ENCODE data around the gene GALNT7. TPM values are rescaled to one million over a fixed set of nuclear protein-coding genes. Genes with fewer than 3 reads are reported as not detected.

The GALNT7 gene
- total and polyA plus RNA-seq, 5 donors: 3.6 to 11.0 (median 8.2) TPM

GRCh38 chr4:173167758-173168395 lies 734 bp upstream of the GALNT7 start:
- H3K27ac ChIP-seq (ENCODE audit: low read length): peak overlapping the region; percentile 85
- no peaks in the 10 kb centered on the region for H3K9me3 ChIP-seq (ENCODE audit: control insufficient read depth, low read length)
- ATAC-seq (peak; percentile 20 to 27), DNase-seq (peak in 2 of 3 donors; percentile 58 to 61)
- H3K27me3 ChIP-seq (ENCODE audit: control insufficient read depth, insufficient read depth): no peaks in the 10 kb centered on the region
- intact Hi-C loops (cut with DNase I): loop anchor here in 1 of 4 donors (10.0 kb wide), 1 partner anchor 143 kb away; no protein-coding TSS in a partner anchor
- no peaks in the 10 kb centered on the region for H3K4me1 ChIP-seq (ENCODE audit: control insufficient read depth, insufficient read depth, low read length)
- peak overlapping the region; percentile 99 for H3K4me3 ChIP-seq (ENCODE audit: low read length)
- 7% methylated on average over 19 of the region's 19 CpGs for WGBS

GRCh38 chr4:173169178-173169427 lies 492 bp downstream of the GALNT7 start:
- Histone ChIP-seq H3K27me3 (ENCODE audit: control insufficient read depth, insufficient read depth) (no peaks in the 10 kb centered on the region), H3K9me3 (ENCODE audit: control insufficient read depth, low read length) (no peaks in the 10 kb centered on the region), H3K4me1 (ENCODE audit: control insufficient read depth, insufficient read depth, low read length) (no peaks in the 10 kb centered on the region), H3K4me3 (ENCODE audit: low read length) (peak overlapping the region; percentile 99), H3K27ac (ENCODE audit: low read length) (peak overlapping the region; percentile 80)
- under 1% methylated on average over 41 of the region's 41 CpGs for WGBS
- intact Hi-C loops (cut with DNase I): loop anchor here in 1 of 4 donors (10.0 kb wide), 1 partner anchor 144 kb away; no protein-coding TSS in a partner anchor
- no peak for ATAC-seq
- no peak for DNase-seq

- peak overlapping the region; percentile 80 for H3K27ac ChIP-seq (ENCODE audit: low read length)
- DNase-seq (peak; percentile 75 to 89 (median 88)), ATAC-seq (peak; percentile 85 to 86)
- intact Hi-C loops (cut with DNase I): loop anchor here in 1 of 4 donors (10.0 kb wide), 1 partner anchor 145 kb away; no protein-coding TSS in a partner anchor
- WGBS: under 1% methylated on average over 91 of the region's 92 CpGs
- no peaks in the 10 kb centered on the region for H3K9me3 ChIP-seq (ENCODE audit: control insufficient read depth, low read length)
- no peaks in the 10 kb centered on the region for H3K27me3 ChIP-seq (ENCODE audit: control insufficient read depth, insufficient read depth)
- H3K4me3 ChIP-seq (ENCODE audit: low read length): peak overlapping the region; percentile 99
- H3K4me1 ChIP-seq (ENCODE audit: control insufficient read depth, insufficient read depth, low read length): no peaks in the 10 kb centered on the region
Measured at GRCh38 chr4:173169428-173170181, 994 bp downstream of the GALNT7 start.

- intact Hi-C loops (cut with DNase I): no loop called here
- H3K27ac ChIP-seq (ENCODE audit: low read length): peak overlapping the region; percentile 80
- ATAC-seq: no peak
- 8% methylated on average over 13 of the region's 13 CpGs for WGBS
- H3K4me1 ChIP-seq (ENCODE audit: control insufficient read depth, insufficient read depth, low read length): no peaks in the 10 kb centered on the region
- H3K4me3 ChIP-seq (ENCODE audit: low read length): peak overlapping the region; percentile 99
- no peak for DNase-seq
- no peaks in the 10 kb centered on the region for H3K9me3 ChIP-seq (ENCODE audit: control insufficient read depth, low read length)
- H3K27me3 ChIP-seq (ENCODE audit: control insufficient read depth, insufficient read depth): no peaks in the 10 kb centered on the region
Measured at GRCh38 chr4:173170182-173170778, 1.7 kb downstream of the GALNT7 start.

- H3K9me3 ChIP-seq (ENCODE audit: control insufficient read depth, low read length): no peaks in the 10 kb centered on the region
- H3K4me1 ChIP-seq (ENCODE audit: control insufficient read depth, insufficient read depth, low read length): no peaks in the 10 kb centered on the region
- H3K27me3 ChIP-seq (ENCODE audit: control insufficient read depth, insufficient read depth): no peaks in the 10 kb centered on the region
- H3K27ac ChIP-seq (ENCODE audit: low read length): no peak overlapping the region
- ATAC-seq (no peak), DNase-seq (no peak)
- no peak overlapping the region for H3K4me3 ChIP-seq (ENCODE audit: low read length)
- intact Hi-C loops (cut with DNase I): no loop called here
- WGBS: 40% methylated on average over 2 of the region's 2 CpGs
Measured at GRCh38 chr4:173171098-173171497, 2.5 kb downstream of the GALNT7 start.

- H3K9me3 ChIP-seq (ENCODE audit: control insufficient read depth, low read length): no peaks in the 10 kb centered on the region
- WGBS: 76% methylated on average over 8 of the region's 8 CpGs
- no peaks in the 10 kb centered on the region for H3K27me3 ChIP-seq (ENCODE audit: control insufficient read depth, insufficient read depth)
- intact Hi-C loops (cut with DNase I): no loop called here
- DNase-seq (no peak), ATAC-seq (no peak)
- H3K4me1 ChIP-seq (ENCODE audit: control insufficient read depth, insufficient read depth, low read length): no peaks in the 10 kb centered on the region
- no peak overlapping the region for H3K27ac ChIP-seq (ENCODE audit: low read length)
- no peak overlapping the region for H3K4me3 ChIP-seq (ENCODE audit: low read length)
Measured at GRCh38 chr4:173171987-173172386, 3.4 kb downstream of the GALNT7 start.

GRCh38 chr4:173174184-173174583 lies 5.6 kb downstream of the GALNT7 start:
- no peak for DNase-seq
- no peaks in the 10 kb centered on the region for H3K4me1 ChIP-seq (ENCODE audit: control insufficient read depth, insufficient read depth, low read length)
- ATAC-seq: no peak
- no peak overlapping the region for H3K27ac ChIP-seq (ENCODE audit: low read length)
- no peaks in the 10 kb centered on the region for H3K9me3 ChIP-seq (ENCODE audit: control insufficient read depth, low read length)
- 96% methylated on average over 2 of the region's 2 CpGs for WGBS
- intact Hi-C loops (cut with DNase I): no loop called here
- H3K27me3 ChIP-seq (ENCODE audit: control insufficient read depth, insufficient read depth): no peaks in the 10 kb centered on the region
- no peak overlapping the region for H3K4me3 ChIP-seq (ENCODE audit: low read length)

- intact Hi-C loops (cut with DNase I): no loop called here
- Histone ChIP-seq H3K27ac (ENCODE audit: low read length) (no peak overlapping the region), H3K27me3 (ENCODE audit: control insufficient read depth, insufficient read depth) (no peaks in the 10 kb centered on the region), H3K9me3 (ENCODE audit: control insufficient read depth, low read length) (no peaks in the 10 kb centered on the region), H3K4me3 (ENCODE audit: low read length) (no peak overlapping the region), H3K4me1 (ENCODE audit: control insufficient read depth, insufficient read depth, low read length) (no peaks in the 10 kb centered on the region)
- no peak for DNase-seq
- no peak for ATAC-seq
- WGBS: 69% methylated on average over 3 of the region's 3 CpGs
Measured at GRCh38 chr4:173174594-173175012, 6.0 kb downstream of the GALNT7 start.

- 95% methylated on average over 6 of the region's 6 CpGs for WGBS
- Histone ChIP-seq H3K9me3 (ENCODE audit: control insufficient read depth, low read length) (no peaks in the 10 kb centered on the region), H3K4me1 (ENCODE audit: control insufficient read depth, insufficient read depth, low read length) (no peaks in the 10 kb centered on the region), H3K4me3 (ENCODE audit: low read length) (no peak overlapping the region), H3K27ac (ENCODE audit: low read length) (no peak overlapping the region), H3K27me3 (ENCODE audit: control insufficient read depth, insufficient read depth) (no peaks in the 10 kb centered on the region)
- no peak for ATAC-seq
- DNase-seq: no peak
- intact Hi-C loops (cut with DNase I): no loop called here
Measured at GRCh38 chr4:173176010-173176409, 7.4 kb downstream of the GALNT7 start.

- Histone ChIP-seq H3K4me1 (ENCODE audit: control insufficient read depth, insufficient read depth, low read length) (no peaks in the 10 kb centered on the region), H3K27ac (ENCODE audit: low read length) (no peak overlapping the region), H3K4me3 (ENCODE audit: low read length) (no peak overlapping the region), H3K27me3 (ENCODE audit: control insufficient read depth, insufficient read depth) (no peaks in the 10 kb centered on the region), H3K9me3 (ENCODE audit: control insufficient read depth, low read length) (no peaks in the 10 kb centered on the region)
- DNase-seq (no peak), ATAC-seq (no peak)
- intact Hi-C loops (cut with DNase I): no loop called here
- WGBS: 78% methylated on average over 3 of the region's 3 CpGs
Measured at GRCh38 chr4:173177232-173177631, 8.6 kb downstream of the GALNT7 start.

- 93% methylated on average over 1 of the region's 1 CpG for WGBS
- H3K4me3 ChIP-seq (ENCODE audit: low read length): no peak overlapping the region
- intact Hi-C loops (cut with DNase I): no loop called here
Measured at GRCh38 chr4:173178144-173178543, 9.5 kb downstream of the GALNT7 start.

More at GRCh38 chr4:173178144-173178543, 9.5 kb downstream of the GALNT7 start:
- no peak for ATAC-seq
- DNase-seq: no peak
- Histone ChIP-seq H3K27me3 (ENCODE audit: control insufficient read depth, insufficient read depth) (no peaks in the 10 kb centered on the region), H3K27ac (ENCODE audit: low read length) (no peak overlapping the region), H3K9me3 (ENCODE audit: control insufficient read depth, low read length) (no peaks in the 10 kb centered on the region), H3K4me1 (ENCODE audit: control insufficient read depth, insufficient read depth, low read length) (no peaks in the 10 kb centered on the region)
